HG03469 (cell line): ENCODE results near the gene ZMIZ1.

Experiments used
- ATAC-seq: cut with Tn5 transposase; IDR thresholded peaks from one replicate; pipeline ENCODE4 v1.9.1; 2021; ENCODE audit warnings: mild to moderate bottlenecking, moderate library complexity, moderate number of reproducible peaks; ENCODE audit not compliant: unreplicated experiment

Gene ZMIZ1

GRCh38 chr10:79193694-79194382 is 125.1 kb downstream of the ZMIZ1 start:
- ATAC-seq, result no peak

DNA sequence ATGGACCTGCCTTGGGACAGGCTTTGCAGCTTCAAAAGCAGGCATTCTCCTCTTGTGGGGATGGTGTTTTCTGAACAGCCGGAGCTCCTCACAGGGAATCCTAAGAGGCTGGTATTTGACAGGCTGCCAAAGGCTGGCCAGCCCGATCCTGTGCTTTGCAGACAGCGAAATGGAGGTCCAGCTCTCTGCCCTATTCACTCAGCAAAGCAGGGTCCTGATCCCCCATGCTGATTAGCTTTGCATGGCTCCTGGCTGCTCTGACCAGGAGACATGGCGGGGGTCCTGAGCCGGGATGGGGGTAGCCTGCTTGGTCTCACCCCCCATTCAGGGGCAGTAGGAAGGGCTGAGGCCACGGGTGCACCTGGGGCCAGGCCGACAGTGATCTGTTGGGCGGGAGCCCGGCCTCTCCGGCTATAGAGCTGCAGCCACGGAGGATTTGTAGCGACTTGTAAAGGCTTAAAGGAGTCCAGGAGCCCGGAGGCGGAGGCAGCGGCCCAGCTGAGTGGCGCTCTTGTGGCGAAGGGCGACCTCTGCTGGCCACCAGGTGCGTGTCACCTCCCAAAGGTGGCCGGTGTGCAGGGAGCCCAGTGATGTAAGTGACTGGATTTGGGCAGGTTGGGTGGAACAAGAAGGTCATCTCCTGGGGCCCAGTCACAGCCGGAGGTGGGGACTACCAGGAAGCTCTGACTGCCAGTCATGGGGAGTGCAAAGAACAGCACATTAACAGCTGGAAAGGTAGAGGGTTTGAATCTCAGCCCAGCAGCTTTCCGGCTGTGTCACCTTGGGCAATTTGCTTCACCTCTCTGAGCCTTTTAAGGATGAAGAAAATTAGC is 126.5 kb downstream of the ZMIZ1 start:
- no peak for ATAC-seq

DNA sequence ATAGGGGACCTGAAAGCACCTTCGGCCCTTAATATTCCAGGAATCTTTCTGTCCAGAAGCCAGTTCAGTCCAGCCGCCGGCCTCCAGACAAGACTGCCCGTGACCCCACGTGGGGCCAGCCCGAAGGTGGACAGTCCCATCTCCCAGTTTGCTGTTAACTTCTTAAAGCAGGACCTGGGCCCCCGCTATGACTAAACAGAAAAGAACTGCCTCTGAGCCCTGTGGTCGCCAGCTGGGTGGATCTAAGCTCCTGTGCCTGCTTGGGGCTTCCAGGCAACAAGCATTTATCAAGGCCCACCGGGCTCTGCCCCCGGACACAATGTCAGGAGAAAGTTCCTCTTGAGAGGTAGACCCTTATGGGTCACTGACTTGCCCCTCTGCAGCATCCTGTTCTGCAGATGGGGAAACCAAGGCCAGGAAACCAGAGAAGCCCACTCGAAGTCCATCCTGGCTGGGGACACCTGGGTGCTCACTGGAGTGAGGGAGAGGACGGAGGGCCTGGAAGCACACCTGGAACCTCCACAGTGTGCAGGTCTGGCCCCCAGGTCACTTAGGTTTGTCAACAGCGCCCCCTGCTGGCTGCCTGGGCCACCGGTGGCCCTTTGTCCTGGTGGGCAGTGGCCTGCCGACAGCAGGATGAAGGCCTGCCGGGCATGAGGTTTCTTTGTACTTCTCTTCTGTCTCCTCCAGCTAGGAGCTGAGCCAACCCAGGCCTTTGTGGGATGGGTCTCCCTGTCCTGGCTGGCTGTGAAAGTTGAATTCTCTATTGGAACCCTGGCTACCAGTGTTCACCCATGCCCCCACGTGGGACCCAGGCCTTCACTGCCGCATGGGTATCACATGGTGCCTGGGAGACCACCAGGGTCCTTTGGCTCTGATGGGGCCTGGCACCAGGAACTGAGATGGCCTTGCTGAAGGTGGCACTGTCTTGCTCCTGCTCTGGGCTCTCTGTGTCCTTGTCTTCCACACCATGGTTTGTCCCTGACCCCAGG is 128.0 kb downstream of the ZMIZ1 start:
- no peak for ATAC-seq

DNA sequence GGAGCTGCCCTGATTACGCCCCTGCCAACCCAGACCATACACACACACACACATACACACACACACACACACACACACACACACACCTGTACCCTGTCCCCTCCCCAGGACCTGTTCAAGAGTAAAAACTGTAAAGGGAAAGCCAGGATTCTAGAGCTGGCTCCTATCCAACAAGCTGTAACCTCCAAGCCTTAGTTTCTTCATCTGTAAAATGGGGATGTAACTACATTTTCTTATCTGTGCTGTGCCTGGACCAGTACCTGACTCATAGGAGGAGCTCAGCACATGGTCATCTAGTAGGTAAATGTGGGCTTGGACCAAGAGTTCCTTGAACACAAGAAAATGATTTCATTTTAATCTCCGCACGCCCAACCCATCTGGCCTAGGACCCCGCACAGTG is 128.8 kb downstream of the ZMIZ1 start:
- no peak for ATAC-seq

DNA sequence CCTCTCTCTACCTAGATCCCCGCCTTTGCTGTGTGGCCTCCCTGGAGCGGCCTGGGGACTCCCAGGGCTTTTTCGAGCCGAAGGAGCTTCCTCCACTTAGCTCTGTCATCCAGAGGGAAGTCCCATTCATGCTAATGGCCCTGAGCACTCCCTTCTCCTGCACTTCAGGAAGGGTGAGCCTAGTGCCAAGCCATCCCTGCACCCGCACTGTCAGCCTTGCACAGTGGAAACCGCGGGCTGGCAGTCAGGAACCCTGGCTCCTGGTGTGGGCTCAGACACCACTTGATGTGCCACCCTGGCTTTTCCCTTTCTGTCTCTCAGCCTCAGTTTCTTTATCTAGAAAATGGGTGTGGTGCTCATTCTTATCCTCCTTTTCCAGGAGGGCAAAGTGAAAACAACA is 131.6 kb downstream of the ZMIZ1 start:
- no peak for ATAC-seq

- no peak for ATAC-seq
These were observed 132.9 kb downstream of the ZMIZ1 start for GRCh38 chr10:79201706-79202105.

DNA sequence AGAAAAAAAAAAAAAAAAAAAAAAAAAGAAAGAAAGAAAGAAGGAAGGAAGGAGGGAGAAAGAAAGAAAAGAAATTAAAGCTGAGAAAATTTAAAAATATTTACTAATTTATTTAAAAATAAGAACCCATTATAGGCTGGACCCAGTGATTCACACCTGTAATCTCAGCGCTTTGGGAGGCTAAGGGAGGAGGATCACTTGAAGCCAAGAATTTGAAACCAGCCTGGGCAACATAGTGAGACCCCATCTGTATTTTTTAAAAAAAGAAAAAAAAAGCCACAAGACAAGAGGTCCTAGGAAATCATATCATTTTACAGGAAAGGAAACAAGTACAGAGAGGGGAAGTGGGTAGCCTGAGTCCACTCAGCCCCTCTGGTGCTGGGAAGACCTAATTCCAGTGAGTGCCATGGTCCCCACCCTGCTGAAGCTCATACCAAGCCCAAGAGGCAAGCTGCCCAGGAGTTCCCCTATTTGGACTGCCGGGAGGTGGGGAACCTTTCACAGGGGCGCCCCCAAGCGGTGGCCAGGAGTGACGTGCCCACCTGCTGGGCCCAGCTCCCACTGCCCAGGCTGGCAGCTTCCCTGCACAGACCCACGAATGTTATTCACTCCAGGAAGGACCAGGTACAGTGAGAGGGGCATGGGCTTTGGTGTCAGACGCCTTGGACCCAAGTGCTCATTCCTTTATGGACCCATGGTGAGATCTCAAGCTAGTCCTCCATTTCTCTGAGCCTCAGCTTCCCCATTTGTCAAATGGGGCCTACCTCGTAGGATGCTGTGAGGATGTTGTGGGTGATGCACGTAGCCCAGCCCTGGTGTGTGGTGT is 133.6 kb downstream of the ZMIZ1 start:
- no peak for ATAC-seq

GRCh38 chr10:79203014-79203644 is 134.4 kb downstream of the ZMIZ1 start:
- no peak for ATAC-seq

- ATAC-seq, result no peak
These were observed 135.1 kb downstream of the ZMIZ1 start for GRCh38 chr10:79203833-79204232.

DNA sequence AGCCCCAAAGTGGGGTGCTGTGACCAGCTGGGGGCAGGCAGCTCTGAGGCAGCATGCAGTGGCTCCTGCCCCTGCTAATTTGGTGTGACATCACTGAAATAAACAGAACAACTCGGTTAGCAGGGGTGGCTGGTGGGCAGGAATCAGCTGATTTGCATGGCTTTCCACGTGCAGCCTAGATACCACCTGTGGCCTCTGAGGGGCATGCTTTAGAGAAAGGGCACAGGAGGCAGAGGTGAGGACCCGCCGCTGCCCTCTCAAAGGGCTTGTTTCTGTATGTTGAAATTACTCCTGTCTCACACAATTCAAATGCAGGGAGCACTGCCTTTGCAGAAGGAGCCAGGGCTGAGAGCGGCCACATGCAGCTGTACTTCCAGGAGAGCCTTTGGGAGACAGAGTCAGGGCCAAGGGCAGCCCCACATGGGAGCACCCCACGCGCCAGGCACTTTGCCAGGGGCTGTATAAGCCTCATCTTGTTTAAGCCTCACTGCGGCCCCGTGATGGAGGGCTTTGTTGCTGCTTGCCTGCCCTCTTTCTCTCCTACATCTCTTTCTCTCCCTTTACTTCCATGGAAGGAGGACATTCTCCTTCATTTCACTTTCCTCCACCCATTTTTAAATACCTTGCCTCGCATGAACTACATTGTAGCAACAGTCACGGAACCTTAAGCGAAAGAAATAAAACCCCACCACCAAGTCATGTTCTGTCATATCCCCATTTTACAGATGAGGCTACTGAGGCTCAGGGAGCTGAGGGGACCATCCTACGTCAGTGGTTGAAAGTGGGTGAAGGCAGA is 137.7 kb downstream of the ZMIZ1 start:
- no peak for ATAC-seq

- no peak for ATAC-seq
These were observed 138.3 kb downstream of the ZMIZ1 start for GRCh38 chr10:79207096-79207357.

GRCh38 chr10:79207726-79208125 is 139.0 kb downstream of the ZMIZ1 start:
- ATAC-seq, result no peak

- ATAC-seq, result no peak
These were observed 139.7 kb downstream of the ZMIZ1 start for GRCh38 chr10:79208251-79208983.

DNA sequence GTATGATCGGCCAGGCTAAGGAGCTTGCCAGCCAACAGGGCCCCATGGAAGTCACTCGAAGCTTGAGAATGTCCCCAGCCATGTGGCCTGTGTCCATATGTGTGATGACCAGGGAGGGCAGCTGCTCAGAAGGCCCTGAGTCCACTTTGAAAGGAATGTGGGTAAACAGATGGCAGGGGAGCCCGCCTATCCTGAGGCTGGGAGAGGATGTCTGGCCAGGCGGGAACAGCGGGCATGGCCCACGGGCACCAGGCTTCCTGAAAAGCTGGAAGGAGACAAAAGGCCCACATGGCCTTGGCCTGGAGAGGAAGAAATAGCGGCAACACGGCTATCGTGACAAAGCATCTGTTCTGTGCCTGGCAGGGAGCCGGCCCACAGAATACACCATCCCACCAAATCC is 140.6 kb downstream of the ZMIZ1 start:
- ATAC-seq, result no peak

- no peak for ATAC-seq
These were observed 141.1 kb downstream of the ZMIZ1 start for GRCh38 chr10:79209831-79210230.

DNA sequence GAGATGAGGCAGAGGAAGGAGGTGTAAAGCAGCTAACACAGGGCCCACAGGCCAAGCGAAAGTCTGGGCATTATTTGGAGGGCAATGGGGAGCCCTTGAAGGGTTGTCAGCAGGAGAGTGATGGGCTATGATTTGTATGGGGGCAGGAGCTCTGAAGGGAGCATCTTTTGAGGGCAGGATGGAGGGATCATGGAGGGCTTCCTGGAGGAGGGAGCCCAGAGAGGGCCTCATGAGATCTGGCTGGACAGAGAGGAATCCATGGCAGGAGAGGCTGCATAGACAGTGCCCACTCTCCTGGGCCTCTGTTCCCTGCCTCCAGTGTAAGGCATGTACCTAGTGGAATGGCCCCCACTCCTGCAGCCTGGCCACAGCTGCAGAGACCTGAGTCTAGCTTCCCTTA is 141.9 kb downstream of the ZMIZ1 start:
- ATAC-seq, result no peak

GRCh38 chr10:79211616-79212015 is 142.8 kb downstream of the ZMIZ1 start:
- no peak for ATAC-seq

DNA sequence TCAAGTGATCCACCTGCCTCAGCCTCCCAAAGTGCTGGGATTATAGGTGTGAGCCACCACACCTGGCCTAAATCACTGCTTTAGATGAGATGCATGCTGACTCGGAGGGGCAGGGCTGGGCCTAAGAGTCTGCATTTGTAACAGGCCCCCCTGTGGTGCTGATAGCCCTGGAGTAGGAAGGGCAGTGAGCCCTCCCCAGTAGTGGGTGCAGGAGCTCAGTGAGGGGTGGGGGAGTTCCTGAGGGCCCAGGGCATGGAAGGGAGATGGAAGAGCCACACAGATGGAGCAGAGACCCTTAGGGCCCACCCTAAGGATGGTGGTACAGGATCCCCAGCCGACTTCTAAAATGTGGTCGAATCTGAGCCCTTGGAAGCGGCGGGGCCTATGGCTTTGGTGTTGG is 146.8 kb downstream of the ZMIZ1 start:
- no peak for ATAC-seq
